B cell (primary cell): ENCODE measurements around the gene HMSD. TPM values are rescaled to one million over a fixed set of nuclear protein-coding genes. Genes with fewer than 3 reads are reported as not detected.

Experiments used
- ATAC-seq: fragments of 200-7000 bp; cut with Tn5 transposase; one replicate; pipeline ENCODE4 v1.10.0; 2021; ENCODE audit warnings: low read depth, mild to moderate bottlenecking, moderate number of reproducible peaks, moderate library complexity
- CTCF ChIA-PET: fragments of 350-600 bp; sonication (Branson Sonifier 250); formaldehyde crosslinking; loops from one replicate; lab custom pipeline; 2021; ENCODE audit warnings: antibody characterized with exemption, inconsistent platforms; lab: Charles Lee
- POLR2A ChIA-PET: fragments of 350-600 bp; sonication (Branson Sonifier 250); formaldehyde crosslinking; loops from one replicate; lab custom pipeline; 2021; ENCODE audit warnings: antibody characterized with exemption; lab: Charles Lee
- DNase-seq: peaks from one replicate; pipeline ENCODE4 v3.0.0; 2013
- H2AFZ ChIP-seq: 2 replicates; pipeline ENCODE4 v1.6.1; 2012; ENCODE audit warnings: mild to moderate bottlenecking, low read depth, low read length; ENCODE audit not compliant: insufficient read depth, poor library complexity, severe bottlenecking
- H3K27ac ChIP-seq, 2 donors: 1 replicate in 1 of 2; 2 replicates in 1 of 2; pipeline ENCODE4 v1.5.1; 2012 to 2013; ENCODE audit warnings: low read length in 2 of 2, mild to moderate bottlenecking in 2 of 2, moderate library complexity in 1 of 2
- H3K27me3 ChIP-seq, 4 experiments: fragments of 200-600 bp in 1 of 4; sonication (generic) in 1 of 4; replicated peaks in 1 of 4; 1 replicate in 2 of 4; 2 replicates in 2 of 4; pipeline versions ENCODE4 v1.6.1 to v1.7.0; 2013 to 2016; ENCODE audit warnings: low read length in 3 of 4, mild to moderate bottlenecking in 2 of 4, mixed read lengths in 1 of 4, moderate library complexity in 1 of 4; ENCODE audit not compliant: insufficient read depth in 4 of 4, control insufficient read depth in 3 of 4; ENCODE audit errors: control extremely low read depth in 1 of 4
- H3K36me3 ChIP-seq, 2 experiments: replicated peaks in 1 of 2; 1 replicate in 1 of 2; 2 replicates in 1 of 2; pipeline versions ENCODE4 v1.6.1 to v1.7.1; 2013; ENCODE audit warnings: low read length in 1 of 2; ENCODE audit not compliant: insufficient read depth in 2 of 2, control insufficient read depth in 1 of 2; ENCODE audit errors: control extremely low read depth in 1 of 2, extremely low read depth in 1 of 2
- H3K4me1 ChIP-seq, 2 donors: fragments of 200-600 bp in 1 of 2; sonication (generic) in 1 of 2; 1 replicate in 1 of 2; 2 replicates in 1 of 2; pipeline versions ENCODE4 v1.5.1 to v1.6.1; 2013 to 2017; ENCODE audit warnings: low read length in 2 of 2; ENCODE audit not compliant: control insufficient read depth in 2 of 2, insufficient read depth in 2 of 2
- H3K4me2 ChIP-seq: replicated peaks from 2 replicates; pipeline ENCODE3; 2012; ENCODE audit warnings: mild to moderate bottlenecking, low read depth, low read length; ENCODE audit not compliant: poor library complexity, severe bottlenecking
- H3K4me3 ChIP-seq, 5 experiments: fragments of 200-600 bp in 1 of 5; sonication (generic) in 1 of 5; 1 replicate in 3 of 5; 2 replicates in 2 of 5; pipeline versions ENCODE4 v1.5.1 to v1.7.0; 2011 to 2016; ENCODE audit warnings: low read length in 4 of 5, mild to moderate bottlenecking in 4 of 5, low read depth in 2 of 5, control low read depth in 1 of 5, moderate library complexity in 1 of 5; ENCODE audit not compliant: insufficient read depth in 1 of 5; ENCODE audit errors: control extremely low read depth in 1 of 5, extremely low read depth in 1 of 5
- H3K79me2 ChIP-seq: fragments of 200-600 bp; sonication (generic); one replicate; pipeline ENCODE4 v1.6.0; 2016; ENCODE audit warnings: low read length; ENCODE audit not compliant: control insufficient read depth, insufficient read depth
- H3K9ac ChIP-seq: fragments of 200-600 bp; sonication (generic); 2 replicates; pipeline ENCODE4 v1.6.1; 2017; ENCODE audit warnings: mild to moderate bottlenecking, low read length, moderate library complexity
- H3K9me3 ChIP-seq, 3 donors: one replicate each; pipeline versions ENCODE4 v1.6.1 to v1.7.1; 2013; ENCODE audit warnings: low read length in 2 of 3; ENCODE audit not compliant: control insufficient read depth in 2 of 3, insufficient read depth in 1 of 3; ENCODE audit errors: control extremely low read depth in 1 of 3
- H4K20me1 ChIP-seq: 2 replicates; pipeline ENCODE4 v1.6.0; 2012; ENCODE audit warnings: mild to moderate bottlenecking, low read length; ENCODE audit not compliant: insufficient read depth, control insufficient read depth, poor library complexity, severe bottlenecking
- H3K27ac Mint-ChIP-seq: one replicate; pipeline ENCODE4 v1.8.0; 2021; ENCODE audit warnings: mixed read lengths
- H3K27me3 Mint-ChIP-seq: one replicate; pipeline ENCODE4 v1.8.0; 2021; ENCODE audit warnings: mixed read lengths
- H3K4me1 Mint-ChIP-seq: one replicate; pipeline ENCODE4 v1.8.0; 2021; ENCODE audit warnings: mixed read lengths
- H3K4me3 Mint-ChIP-seq: one replicate; pipeline ENCODE4 v1.8.0; 2021; ENCODE audit warnings: mixed read lengths
- H3K9me3 Mint-ChIP-seq: one replicate; pipeline ENCODE4 v1.8.0; 2022; ENCODE audit warnings: mixed read lengths; ENCODE audit not compliant: insufficient read depth
- EZH2 ChIP-seq: IDR thresholded peaks from 2 replicates; pipeline ENCODE4 v1.6.1; 2012; ENCODE audit warnings: borderline replicate concordance, low read depth, mild to moderate bottlenecking, moderate library complexity, low read length; ENCODE audit not compliant: insufficient read depth, poor library complexity, severe bottlenecking
- WGBS: methylation state at CpG from one replicate; pipeline ENCODE4 v1.1.5; 2013; ENCODE audit warnings: missing lambda C conversion rate; ENCODE audit not compliant: insufficient coverage; 5-methylcytosine and 5-hydroxymethylcytosine counted together
- intact Hi-C: fragments of 100-400 bp; cut with micrococcal nuclease; formaldehyde crosslinking; loops from one replicate; pipeline ENCODE4 v1.10.0; 2022
- polyA plus RNA-seq: library from polyadenylated mRNA; depleted of rRNA; stranded (reverse); fragments of >200 nt; gene quantifications from 2 replicates; pipeline ENCODE4 v1.2.3, GENCODE V29; 2012
- total RNA-seq, 2 donors: library from RNA; stranded (reverse); fragments of 120-200 nt in 1 of 2; gene quantifications; 1 replicate in 1 of 2; 2 replicates in 1 of 2; pipeline versions ENCODE4 v1.2.3 to v1.2.4, GENCODE V29; 2013 to 2022
- TF ChIP-seq, protein P1 (sequence below): fragments of 200-600 bp; IDR thresholded peaks from one replicate; pipeline ENCODE4 v1.8.0; 2022; ENCODE audit warnings: antibody characterized with exemption, mild to moderate bottlenecking

HMSD gene
- total and polyA plus RNA-seq, 2 donors (not counting 1 experiment from before 2014, with no cell fraction given), result 0.04 TPM; not detected in 1

DNA sequence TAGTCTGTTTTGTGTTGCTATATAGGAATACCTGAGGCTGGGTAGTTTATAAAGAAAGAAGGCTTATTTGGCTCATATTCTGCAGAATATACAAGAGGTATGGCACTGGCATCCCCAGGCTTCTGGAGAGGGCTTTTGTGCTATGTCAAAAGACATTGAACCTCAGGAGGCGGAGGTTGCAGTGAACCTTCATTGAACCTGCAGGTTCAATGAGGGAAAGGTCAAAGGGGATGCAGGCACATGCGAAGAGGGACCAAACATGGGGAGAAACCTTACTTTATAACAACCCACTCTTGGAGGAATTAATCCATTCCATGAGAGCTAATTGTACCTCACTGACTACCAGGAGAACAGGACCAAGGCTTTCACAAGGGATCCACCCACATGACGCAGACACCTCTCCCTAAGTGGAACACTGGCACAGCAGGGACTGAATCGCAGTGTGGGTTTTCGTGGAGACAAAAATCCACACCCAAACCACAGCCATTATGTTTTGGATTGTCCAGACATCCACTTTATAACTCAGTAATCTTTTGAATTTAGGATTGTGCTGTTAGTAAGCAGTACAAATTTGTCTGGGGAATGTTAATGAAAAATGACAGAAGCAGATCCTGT is 16.7 kb downstream of the HMSD start:
- Histone ChIP-seq H3K27ac (no peak overlapping the region), H3K79me2 (peaks cover 16% of the 10 kb centered on the region), H3K36me3 (no peaks in the 10 kb centered on the region), H3K27me3 (no peaks in the 10 kb centered on the region), H3K4me1 (peaks cover 6 to 9% of the 10 kb centered on the region in 2 donors), H3K9ac (no peak overlapping the region), H3K4me2 (no peak overlapping the region), H3K9me3 (no peaks in the 10 kb centered on the region), H4K20me1 (no peaks in the 10 kb centered on the region), H3K4me3 (no peak overlapping the region), H2AFZ (no peak overlapping the region)
- H3K9me3 Mint-ChIP-seq, result no peaks in the 10 kb centered on the region
- 100% methylated on average over 3 of the region's 5 CpGs for WGBS
- TF ChIP-seq, protein P1, sequence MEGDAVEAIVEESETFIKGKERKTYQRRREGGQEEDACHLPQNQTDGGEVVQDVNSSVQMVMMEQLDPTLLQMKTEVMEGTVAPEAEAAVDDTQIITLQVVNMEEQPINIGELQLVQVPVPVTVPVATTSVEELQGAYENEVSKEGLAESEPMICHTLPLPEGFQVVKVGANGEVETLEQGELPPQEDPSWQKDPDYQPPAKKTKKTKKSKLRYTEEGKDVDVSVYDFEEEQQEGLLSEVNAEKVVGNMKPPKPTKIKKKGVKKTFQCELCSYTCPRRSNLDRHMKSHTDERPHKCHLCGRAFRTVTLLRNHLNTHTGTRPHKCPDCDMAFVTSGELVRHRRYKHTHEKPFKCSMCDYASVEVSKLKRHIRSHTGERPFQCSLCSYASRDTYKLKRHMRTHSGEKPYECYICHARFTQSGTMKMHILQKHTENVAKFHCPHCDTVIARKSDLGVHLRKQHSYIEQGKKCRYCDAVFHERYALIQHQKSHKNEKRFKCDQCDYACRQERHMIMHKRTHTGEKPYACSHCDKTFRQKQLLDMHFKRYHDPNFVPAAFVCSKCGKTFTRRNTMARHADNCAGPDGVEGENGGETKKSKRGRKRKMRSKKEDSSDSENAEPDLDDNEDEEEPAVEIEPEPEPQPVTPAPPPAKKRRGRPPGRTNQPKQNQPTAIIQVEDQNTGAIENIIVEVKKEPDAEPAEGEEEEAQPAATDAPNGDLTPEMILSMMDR, result no peak
- TF ChIP-seq EZH2, result no peak
- ATAC-seq, result no peak
- intact Hi-C loops, result no loop called here
- H3K27me3 Mint-ChIP-seq, result no peaks in the 10 kb centered on the region
- ChIA-PET CTCF (interaction anchor here (2.6 to 4.4 kb wide), 3 partner anchors 9 to 30 kb away, joined by 10 to 50 read pairs (median 44); no protein-coding TSS in a partner anchor), POLR2A (no interaction called here)
- H3K4me3 Mint-ChIP-seq, result no peak overlapping the region
- DNase-seq, result no peak
- peaks cover 15% of the 10 kb centered on the region for H3K4me1 Mint-ChIP-seq
- H3K27ac Mint-ChIP-seq, result no peak overlapping the region
